SH-SY5Y (cell line): ENCODE results near the gene EFR3B.

Source experiments
- GATA2 ChIP-seq: IDR thresholded peaks from 2 replicates; pipeline ENCODE4 v1.6.1; 2011; ENCODE audit warnings: mild to moderate bottlenecking, low read depth, low read length
- GATA3 ChIP-seq: IDR thresholded peaks from 2 replicates; pipeline ENCODE4 v1.6.1; 2011; ENCODE audit warnings: low read depth, mild to moderate bottlenecking, low read length, moderate library complexity

DNA sequence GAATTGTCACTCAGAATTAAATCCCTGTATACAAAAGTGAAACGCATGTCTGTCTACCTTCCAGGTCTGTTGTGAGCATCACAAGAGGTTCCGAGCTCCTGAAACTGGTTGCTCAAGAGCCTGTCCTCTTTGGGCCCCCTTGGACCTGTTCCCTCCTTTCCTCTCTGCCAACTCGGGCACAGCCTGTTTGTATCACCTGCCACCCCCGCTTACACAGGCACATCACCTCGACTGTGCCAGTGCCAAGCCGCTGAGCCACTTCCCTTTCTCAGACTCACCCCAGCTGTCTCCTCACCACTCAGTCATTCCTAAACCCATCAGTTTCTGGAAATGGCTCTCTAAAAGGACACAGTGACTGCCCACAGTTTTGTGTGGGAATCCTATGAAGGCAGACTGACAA lies 3.1 kb downstream of the EFR3B start:
- TF ChIP-seq GATA2 (no peak), GATA3 (no peak)
